Measurements from ENCODE around the gene PRTG.

The PRTG gene

GRCh38 chr15:55601374-55601773 lies 141.6 kb downstream of the PRTG start:
- no peak for TF ChIP-seq CSDC2 (CRISPR knock-in tag; IDR thresholded peaks at IDR 0.05)
- TF ChIP-seq POU6F1 (CRISPR knock-in tag; IDR thresholded peaks at IDR 0.05; ENCODE audit: borderline replicate concordance, low read depth) = no peak
- TF ChIP-seq TCF4 (CRISPR knock-in tag; IDR thresholded peaks at IDR 0.05; ENCODE audit: borderline replicate concordance) = no peak
- no peak for TF ChIP-seq SNAI2 (CRISPR knock-in tag; IDR thresholded peaks at IDR 0.05)
- TF ChIP-seq ZNF8 (CRISPR knock-in tag; IDR thresholded peaks at IDR 0.05) = no peak
- no peak for TF ChIP-seq ZNF565 (CRISPR knock-in tag; conservative IDR thresholded peaks at IDR 0.05; ENCODE audit: low read depth)
- no peak for TF ChIP-seq TOX (CRISPR knock-in tag; IDR thresholded peaks at IDR 0.05; ENCODE audit: borderline replicate concordance)
- TF ChIP-seq PATZ1 (CRISPR knock-in tag; IDR thresholded peaks at IDR 0.05; ENCODE audit: borderline replicate concordance) = no peak
- TF ChIP-seq RARB (CRISPR knock-in tag; IDR thresholded peaks at IDR 0.05) = no peak
- TF ChIP-seq ISL1 (CRISPR knock-in tag; IDR thresholded peaks at IDR 0.05) = no peak
- no peak for TF ChIP-seq OSR1 (CRISPR knock-in tag; IDR thresholded peaks at IDR 0.05)
- TF ChIP-seq, protein P1, sequence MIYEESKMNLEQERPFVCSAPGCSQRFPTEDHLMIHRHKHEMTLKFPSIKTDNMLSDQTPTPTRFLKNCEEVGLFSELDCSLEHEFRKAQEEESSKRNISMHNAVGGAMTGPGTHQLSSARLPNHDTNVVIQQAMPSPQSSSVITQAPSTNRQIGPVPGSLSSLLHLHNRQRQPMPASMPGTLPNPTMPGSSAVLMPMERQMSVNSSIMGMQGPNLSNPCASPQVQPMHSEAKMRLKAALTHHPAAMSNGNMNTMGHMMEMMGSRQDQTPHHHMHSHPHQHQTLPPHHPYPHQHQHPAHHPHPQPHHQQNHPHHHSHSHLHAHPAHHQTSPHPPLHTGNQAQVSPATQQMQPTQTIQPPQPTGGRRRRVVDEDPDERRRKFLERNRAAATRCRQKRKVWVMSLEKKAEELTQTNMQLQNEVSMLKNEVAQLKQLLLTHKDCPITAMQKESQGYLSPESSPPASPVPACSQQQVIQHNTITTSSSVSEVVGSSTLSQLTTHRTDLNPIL (CRISPR knock-in tag; IDR thresholded peaks at IDR 0.05; ENCODE audit: low read depth) = no peak
- TF ChIP-seq ESRRG (CRISPR knock-in tag; IDR thresholded peaks at IDR 0.05) = no peak
- no peak for TF ChIP-seq GLIS3 (CRISPR knock-in tag; IDR thresholded peaks at IDR 0.05)
- TF ChIP-seq BACH2 (CRISPR knock-in tag; IDR thresholded peaks at IDR 0.05; ENCODE audit: borderline replicate concordance) = no peak
- no peak for ATAC-seq

DNA sequence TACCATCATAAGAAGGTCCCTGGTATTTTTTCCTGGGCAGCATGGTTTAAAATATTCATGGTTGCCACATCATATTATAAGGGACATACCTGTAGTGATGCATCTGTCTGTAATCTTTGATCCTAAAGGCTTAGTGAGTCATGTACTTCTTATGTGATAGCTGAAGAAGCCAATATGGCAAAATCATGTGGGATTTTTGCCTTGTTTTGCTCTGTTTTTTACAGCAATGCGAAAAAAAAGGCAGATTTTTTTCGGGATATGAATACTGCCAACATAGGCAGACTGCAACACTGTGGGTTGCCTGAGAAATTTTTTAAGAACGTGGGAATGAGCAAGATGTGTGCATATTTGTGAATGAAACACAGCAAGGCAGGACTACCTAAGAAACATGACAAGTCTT lies 143.5 kb downstream of the PRTG start:
- ATAC-seq = no peak
- TF ChIP-seq ZC3H10 (CRISPR knock-in tag; IDR thresholded peaks at IDR 0.05) (no peak), ISL1 (CRISPR knock-in tag; IDR thresholded peaks at IDR 0.05) (no peak), CSDC2 (CRISPR knock-in tag; IDR thresholded peaks at IDR 0.05) (no peak), ZFP3 (CRISPR knock-in tag; IDR thresholded peaks at IDR 0.05) (no peak), TOX (CRISPR knock-in tag; IDR thresholded peaks at IDR 0.05; ENCODE audit: borderline replicate concordance) (no peak), PATZ1 (CRISPR knock-in tag; IDR thresholded peaks at IDR 0.05; ENCODE audit: borderline replicate concordance) (no peak), PPARA (CRISPR knock-in tag; IDR thresholded peaks at IDR 0.05; ENCODE audit: borderline replicate concordance) (no peak), ESRRG (CRISPR knock-in tag; IDR thresholded peaks at IDR 0.05) (no peak), ZNF70 (CRISPR knock-in tag; IDR thresholded peaks at IDR 0.05) (no peak), GLIS3 (CRISPR knock-in tag; IDR thresholded peaks at IDR 0.05) (no peak), ZFP30 (CRISPR knock-in tag; IDR thresholded peaks at IDR 0.05) (no peak), SNAI2 (CRISPR knock-in tag; IDR thresholded peaks at IDR 0.05) (no peak), POU6F1 (CRISPR knock-in tag; IDR thresholded peaks at IDR 0.05; ENCODE audit: borderline replicate concordance, low read depth) (no peak), ARNTL (CRISPR knock-in tag; IDR thresholded peaks at IDR 0.05; ENCODE audit: borderline replicate concordance, low read depth) (no peak), ZNF8 (CRISPR knock-in tag; IDR thresholded peaks at IDR 0.05) (no peak)
- TF ChIP-seq, protein P1 (CRISPR knock-in tag; IDR thresholded peaks at IDR 0.05; ENCODE audit: low read depth) = no peak
- TF ChIP-seq, protein P2, sequence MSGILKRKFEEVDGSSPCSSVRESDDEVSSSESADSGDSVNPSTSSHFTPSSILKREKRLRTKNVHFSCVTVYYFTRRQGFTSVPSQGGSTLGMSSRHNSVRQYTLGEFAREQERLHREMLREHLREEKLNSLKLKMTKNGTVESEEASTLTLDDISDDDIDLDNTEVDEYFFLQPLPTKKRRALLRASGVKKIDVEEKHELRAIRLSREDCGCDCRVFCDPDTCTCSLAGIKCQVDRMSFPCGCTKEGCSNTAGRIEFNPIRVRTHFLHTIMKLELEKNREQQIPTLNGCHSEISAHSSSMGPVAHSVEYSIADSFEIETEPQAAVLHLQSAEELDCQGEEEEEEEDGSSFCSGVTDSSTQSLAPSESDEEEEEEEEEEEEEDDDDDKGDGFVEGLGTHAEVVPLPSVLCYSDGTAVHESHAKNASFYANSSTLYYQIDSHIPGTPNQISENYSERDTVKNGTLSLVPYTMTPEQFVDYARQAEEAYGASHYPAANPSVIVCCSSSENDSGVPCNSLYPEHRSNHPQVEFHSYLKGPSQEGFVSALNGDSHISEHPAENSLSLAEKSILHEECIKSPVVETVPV (CRISPR knock-in tag; IDR thresholded peaks at IDR 0.05) = no peak
- TF ChIP-seq, protein P3, sequence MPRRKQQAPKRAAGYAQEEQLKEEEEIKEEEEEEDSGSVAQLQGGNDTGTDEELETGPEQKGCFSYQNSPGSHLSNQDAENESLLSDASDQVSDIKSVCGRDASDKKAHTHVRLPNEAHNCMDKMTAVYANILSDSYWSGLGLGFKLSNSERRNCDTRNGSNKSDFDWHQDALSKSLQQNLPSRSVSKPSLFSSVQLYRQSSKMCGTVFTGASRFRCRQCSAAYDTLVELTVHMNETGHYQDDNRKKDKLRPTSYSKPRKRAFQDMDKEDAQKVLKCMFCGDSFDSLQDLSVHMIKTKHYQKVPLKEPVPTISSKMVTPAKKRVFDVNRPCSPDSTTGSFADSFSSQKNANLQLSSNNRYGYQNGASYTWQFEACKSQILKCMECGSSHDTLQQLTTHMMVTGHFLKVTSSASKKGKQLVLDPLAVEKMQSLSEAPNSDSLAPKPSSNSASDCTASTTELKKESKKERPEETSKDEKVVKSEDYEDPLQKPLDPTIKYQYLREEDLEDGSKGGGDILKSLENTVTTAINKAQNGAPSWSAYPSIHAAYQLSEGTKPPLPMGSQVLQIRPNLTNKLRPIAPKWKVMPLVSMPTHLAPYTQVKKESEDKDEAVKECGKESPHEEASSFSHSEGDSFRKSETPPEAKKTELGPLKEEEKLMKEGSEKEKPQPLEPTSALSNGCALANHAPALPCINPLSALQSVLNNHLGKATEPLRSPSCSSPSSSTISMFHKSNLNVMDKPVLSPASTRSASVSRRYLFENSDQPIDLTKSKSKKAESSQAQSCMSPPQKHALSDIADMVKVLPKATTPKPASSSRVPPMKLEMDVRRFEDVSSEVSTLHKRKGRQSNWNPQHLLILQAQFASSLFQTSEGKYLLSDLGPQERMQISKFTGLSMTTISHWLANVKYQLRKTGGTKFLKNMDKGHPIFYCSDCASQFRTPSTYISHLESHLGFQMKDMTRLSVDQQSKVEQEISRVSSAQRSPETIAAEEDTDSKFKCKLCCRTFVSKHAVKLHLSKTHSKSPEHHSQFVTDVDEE (CRISPR knock-in tag; IDR thresholded peaks at IDR 0.05) = no peak
